ENCODE results near the gene RELN. TPM values are rescaled to one million over a fixed set of nuclear protein-coding genes. Genes with fewer than 3 reads are reported as not detected.
A peak's percentile ranks its signal among the peaks of the same experiment; 100 is the strongest.

RELN gene
- total and polyA plus RNA-seq, 2 experiments from 2014 or later = 3.9 to 22.0 TPM

GRCh38 chr7:103446049-103446520 lies 543.4 kb downstream of the RELN start, which contains the start of gene SLC26A5:
Gene SLC26A5, minus strand, starts transcription at chr7:103446207. Its CDS starts 24,693 bp downstream, at chr7:103421514.
- H3K9me2 ChIP-seq (replicated peaks; ENCODE audit: insufficient read depth) = no peaks in the 10 kb centered on the region
- H3K4me3 ChIP-seq = peak within 1 kb of the TSS; percentile 10
- H2AFZ ChIP-seq = peak within 1 kb of the TSS; percentile 74
- H3K27me3 ChIP-seq = peaks cover 54% of the 10 kb centered on the region
- peak within 1 kb of the TSS; percentile 92 for H3K4me2 ChIP-seq
- DNase-seq (ENCODE audit: low spot score) = peak; percentile 65
- peaks cover 6% of the 10 kb centered on the region for H3K4me1 ChIP-seq (ENCODE audit: insufficient read depth)
- H4K20me1 ChIP-seq (ENCODE audit: insufficient read depth, poor library complexity, severe bottlenecking) = no peaks in the 10 kb centered on the region
- no peaks in the 10 kb centered on the region for H3K36me3 ChIP-seq (replicated peaks; ENCODE audit: insufficient read depth, low read depth)
- no peak within 1 kb of the TSS for H3K27ac ChIP-seq
- WGBS (ENCODE audit: low lambda C conversion rate, missing lambda C conversion rate) = 5% methylated on average over 29 of the region's 54 CpGs
- H3K9me3 ChIP-seq (ENCODE audit: low read depth) = no peaks in the 10 kb centered on the region
- TF ChIP-seq EZH2 (IDR thresholded peaks at IDR 0.05; ENCODE audit: borderline replicate concordance) (no peak), EZH2phosphoT487 (IDR thresholded peaks at IDR 0.05; ENCODE audit: low read depth, severe bottlenecking, unreplicated experiment) (no peak), CTCF (IDR thresholded peaks at IDR 0.05; ENCODE audit: poor library complexity) (no peak)
- H3K79me2 ChIP-seq = no peaks in the 10 kb centered on the region

- Histone ChIP-seq H3K9me3 (ENCODE audit: low read depth) (no peaks in the 10 kb centered on the region), H3K79me2 (no peaks in the 10 kb centered on the region), H3K9me2 (replicated peaks; ENCODE audit: insufficient read depth) (no peaks in the 10 kb centered on the region), H3K27ac (no peak overlapping the region), H4K20me1 (ENCODE audit: insufficient read depth, poor library complexity, severe bottlenecking) (no peaks in the 10 kb centered on the region), H2AFZ (peak overlapping the region; percentile 74), H3K27me3 (peaks cover 54% of the 10 kb centered on the region), H3K4me3 (no peak overlapping the region), H3K4me2 (peak overlapping the region; percentile 92), H3K36me3 (replicated peaks; ENCODE audit: insufficient read depth, low read depth) (no peaks in the 10 kb centered on the region), H3K4me1 (ENCODE audit: insufficient read depth) (peaks cover 6% of the 10 kb centered on the region)
- TF ChIP-seq EZH2phosphoT487 (IDR thresholded peaks at IDR 0.05; ENCODE audit: low read depth, severe bottlenecking, unreplicated experiment) (no peak), EZH2 (IDR thresholded peaks at IDR 0.05; ENCODE audit: borderline replicate concordance) (peak; percentile 87), CTCF (IDR thresholded peaks at IDR 0.05; ENCODE audit: poor library complexity) (no peak)
- peak; percentile 6 for DNase-seq (ENCODE audit: low spot score)
- WGBS (ENCODE audit: low lambda C conversion rate, missing lambda C conversion rate) = 16% methylated on average over 40 of the region's 48 CpGs
Observed at GRCh38 chr7:103445228-103446048, 544.0 kb downstream of the RELN start.

GRCh38 chr7:103439661-103440060 lies 549.8 kb downstream of the RELN start:
- Histone ChIP-seq H3K4me3 (no peak overlapping the region), H3K79me2 (no peaks in the 10 kb centered on the region), H3K27me3 (peaks cover 23% of the 10 kb centered on the region), H2AFZ (no peak overlapping the region), H4K20me1 (ENCODE audit: insufficient read depth, poor library complexity, severe bottlenecking) (no peaks in the 10 kb centered on the region), H3K4me1 (ENCODE audit: insufficient read depth) (no peaks in the 10 kb centered on the region), H3K27ac (no peak overlapping the region), H3K9me3 (ENCODE audit: low read depth) (no peaks in the 10 kb centered on the region), H3K4me2 (no peak overlapping the region), H3K36me3 (replicated peaks; ENCODE audit: insufficient read depth, low read depth) (no peaks in the 10 kb centered on the region), H3K9me2 (replicated peaks; ENCODE audit: insufficient read depth) (no peaks in the 10 kb centered on the region)
- TF ChIP-seq CTCF (IDR thresholded peaks at IDR 0.05; ENCODE audit: poor library complexity) = no peak
- TF ChIP-seq EZH2 (IDR thresholded peaks at IDR 0.05; ENCODE audit: borderline replicate concordance) = no peak
- no peak for TF ChIP-seq EZH2phosphoT487 (IDR thresholded peaks at IDR 0.05; ENCODE audit: low read depth, severe bottlenecking, unreplicated experiment)
- no peak for DNase-seq (ENCODE audit: low spot score)
- 97% methylated on average over 8 of the region's 8 CpGs for WGBS (ENCODE audit: low lambda C conversion rate, missing lambda C conversion rate)

Measured in hepatocyte (in vitro differentiated cells).